Activated CD4-positive, alpha-beta T cell treated with anti-CD3 and anti-CD28 coated beads for 1 hour (primary cell): ENCODE results near the gene GRIK3.
"Not testable (repeated sequence)": the region's sequence is repeated elsewhere in the genome, so short reads cannot be mapped to it uniquely, and the experiment has no call there.

ENCODE experiments used
- DNase-seq: peaks from one replicate; pipeline ENCODE4 v3.0.0-alpha.2; 2020

GRIK3 gene

DNA sequence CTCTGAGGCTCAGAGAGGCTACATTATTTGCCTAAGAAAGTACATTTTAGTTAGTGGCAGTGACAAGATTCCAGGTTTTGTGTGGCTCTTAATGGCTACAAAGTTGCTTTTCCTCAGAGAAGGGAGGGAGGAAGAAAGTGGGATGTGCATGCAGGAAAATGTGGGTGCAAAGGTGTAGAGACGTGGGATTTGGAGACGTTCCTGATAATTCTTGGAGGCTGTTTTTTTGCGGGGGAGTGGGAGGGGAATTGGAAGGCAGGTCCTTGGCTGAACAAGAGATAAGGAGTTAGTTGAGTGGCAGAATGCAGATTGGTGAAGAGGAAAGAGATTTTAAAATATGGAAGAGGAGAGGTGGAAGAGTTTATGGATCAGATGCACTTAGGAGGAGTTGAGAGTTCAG, 258.1 kb downstream of the GRIK3 start:
- DNase-seq, result no peak

- DNase-seq, result no peak
These were observed 258.6 kb downstream of the GRIK3 start for GRCh38 chr1:36775716-36776115.

DNA sequence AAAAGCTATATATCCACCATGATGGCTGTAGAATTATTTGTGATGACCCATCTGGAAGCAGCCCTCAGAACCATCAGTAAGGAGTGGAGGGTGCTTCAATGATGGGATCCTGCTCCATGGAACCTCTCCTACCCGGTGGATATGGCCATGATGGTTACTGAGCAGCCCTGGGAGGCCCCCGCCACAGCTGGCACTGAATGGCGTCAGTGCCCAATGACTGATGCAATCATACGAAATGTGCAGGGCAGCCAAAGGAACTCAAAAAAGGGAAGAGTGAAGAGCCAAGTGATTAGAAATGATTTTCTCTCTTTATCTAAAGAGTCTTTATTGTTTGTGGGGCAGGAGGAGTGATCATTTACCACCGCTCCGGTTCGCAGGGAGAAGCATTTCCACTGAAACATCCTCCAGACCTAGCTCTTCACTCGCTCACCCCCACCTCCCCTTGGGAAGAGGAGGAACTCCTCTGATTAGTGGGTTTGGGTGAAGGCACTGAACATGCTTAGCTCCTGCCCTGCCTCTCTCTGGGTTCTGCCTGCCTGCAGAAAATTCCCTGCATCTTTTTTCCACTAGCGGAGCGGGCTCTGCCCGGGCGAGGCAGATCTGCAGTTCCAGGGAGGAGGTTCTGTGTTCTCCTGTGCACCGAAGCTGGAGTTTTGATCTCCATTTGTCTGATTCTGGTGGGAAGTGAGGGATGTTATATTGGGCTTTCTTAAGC, 260.3 kb downstream of the GRIK3 start:
- DNase-seq, result no peak

- DNase-seq, result no peak
These were observed 261.4 kb downstream of the GRIK3 start for GRCh38 chr1:36772647-36773495.

DNA sequence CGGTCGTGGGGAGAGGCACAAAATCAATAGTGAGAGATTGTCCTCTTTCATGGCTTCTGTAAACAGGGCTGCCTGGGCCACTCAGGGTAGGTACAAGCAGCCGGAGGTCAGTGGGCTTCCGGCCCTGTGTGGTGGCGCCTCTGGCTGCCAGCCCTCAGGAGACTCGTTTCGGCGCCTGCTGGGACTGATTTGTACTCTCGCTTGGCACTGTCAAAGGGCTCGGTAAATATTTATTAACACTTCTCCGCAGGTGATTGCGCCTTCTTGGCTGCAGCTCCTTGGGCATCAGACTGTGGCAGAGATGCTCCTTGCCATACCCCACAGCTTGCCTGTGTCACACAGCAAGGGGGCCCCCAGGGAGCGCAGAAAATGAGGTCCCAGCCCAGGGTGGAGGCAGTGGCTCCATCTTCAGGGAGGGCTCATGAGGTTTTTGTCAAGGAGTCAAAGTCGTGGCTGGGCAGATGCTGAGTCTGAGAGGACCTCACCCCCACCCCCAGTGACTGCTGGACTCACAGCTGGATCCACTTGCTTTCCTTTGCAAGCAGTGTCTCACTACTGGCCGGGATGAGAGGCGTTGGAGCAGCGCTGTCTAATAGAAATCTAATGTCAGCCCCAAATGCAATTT, 262.5 kb downstream of the GRIK3 start:
- no peak for DNase-seq

GRCh38 chr1:36771240-36771639, 263.1 kb downstream of the GRIK3 start:
- no peak for DNase-seq

DNA sequence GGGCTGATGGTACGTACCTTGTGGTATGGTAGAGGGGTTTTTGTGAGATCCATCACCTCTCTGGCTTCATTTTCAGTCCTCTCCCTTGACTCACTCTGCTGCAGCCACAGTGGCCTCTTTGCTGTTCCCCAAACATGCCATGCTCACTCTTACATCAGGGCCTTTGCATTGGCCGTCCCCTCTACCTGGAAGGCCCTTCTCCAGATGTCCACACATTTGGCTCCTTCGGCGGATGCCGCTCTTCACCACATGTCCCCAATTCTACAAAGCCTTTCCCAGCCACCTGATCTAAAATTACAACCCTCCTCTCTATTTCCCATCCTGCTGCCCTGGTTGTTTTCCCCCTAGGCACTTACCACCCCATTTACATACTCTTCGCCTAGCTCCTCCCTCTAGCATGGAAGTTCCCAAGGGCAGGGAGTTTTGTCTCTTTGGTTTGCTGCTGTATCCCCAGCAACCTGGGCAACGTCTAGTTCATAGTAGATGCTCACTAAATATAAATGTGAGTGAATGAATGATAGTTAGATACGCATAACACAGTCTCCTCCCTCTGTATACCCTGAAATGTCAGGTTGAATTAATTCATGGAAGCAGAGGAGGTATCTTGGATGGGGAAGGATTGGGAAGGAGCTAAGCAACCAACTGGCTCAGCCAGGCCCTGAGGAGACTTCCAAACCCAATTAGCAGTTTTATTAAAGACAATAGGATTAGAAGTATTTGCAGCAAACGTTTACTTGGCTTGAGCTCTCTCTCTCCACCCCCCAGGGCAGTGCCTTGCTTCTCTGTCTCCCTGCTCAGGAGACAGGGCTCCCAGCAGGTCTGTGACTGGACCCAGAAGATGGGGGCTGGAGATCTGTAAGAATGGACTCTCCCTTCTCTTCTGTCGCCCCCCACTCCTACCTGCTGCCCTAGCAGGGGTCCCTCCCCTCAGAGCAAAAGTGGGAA, 264.2 kb downstream of the GRIK3 start:
- no peak for DNase-seq

DNA sequence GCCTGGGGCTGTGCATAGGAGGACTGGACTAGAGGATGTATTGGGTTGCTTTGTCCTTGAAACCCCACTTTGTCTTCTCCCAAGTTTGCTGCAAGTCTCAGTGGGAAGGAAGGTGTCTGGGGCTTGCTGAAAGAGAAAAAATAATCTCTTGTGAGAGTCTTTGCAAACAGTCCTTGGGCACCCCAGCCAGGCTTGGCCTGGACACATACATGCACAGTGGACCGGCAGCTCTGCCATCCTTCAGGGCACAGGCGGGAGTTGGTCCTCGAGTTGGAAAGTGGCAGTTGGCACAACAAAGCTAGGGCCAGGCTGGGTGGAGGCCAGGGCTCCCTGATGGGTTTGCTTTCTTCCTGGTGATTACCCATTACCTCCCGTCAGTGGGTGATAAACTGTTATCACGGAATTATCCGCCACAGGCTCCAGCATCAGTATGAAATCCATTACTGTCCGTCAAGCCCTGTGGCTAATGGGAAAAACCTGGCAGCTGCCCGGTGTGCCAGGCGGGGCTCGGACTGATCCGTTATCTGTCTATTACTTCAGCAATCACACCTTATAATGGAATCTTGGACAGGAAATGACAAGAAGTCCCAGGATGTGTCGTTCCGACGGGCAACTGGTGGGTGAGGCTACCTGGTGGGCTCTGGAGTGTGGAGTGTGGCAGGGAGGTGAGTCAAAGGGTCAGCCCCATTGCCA, 265.7 kb downstream of the GRIK3 start:
- DNase-seq, result no peak

DNA sequence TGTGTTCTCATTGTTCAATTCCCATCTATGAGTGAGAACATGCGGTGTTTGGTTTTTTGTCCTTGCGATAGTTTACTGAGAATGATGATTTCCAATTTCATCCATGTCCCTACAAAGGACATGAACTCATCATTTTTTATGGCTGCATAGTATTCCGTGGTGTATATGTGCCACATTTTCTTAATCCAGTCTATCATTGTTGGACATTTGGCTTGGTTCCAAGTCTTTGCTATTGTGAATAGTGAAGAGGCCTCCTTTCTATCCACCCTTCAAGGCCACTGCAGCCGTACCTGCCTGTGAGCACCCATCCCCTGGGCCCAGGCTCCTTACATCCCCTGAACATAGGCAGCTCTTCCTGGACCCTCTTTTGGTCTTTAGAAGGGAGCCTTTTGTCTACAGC, 266.9 kb downstream of the GRIK3 start:
- DNase-seq, result not testable (repeated sequence)

DNA sequence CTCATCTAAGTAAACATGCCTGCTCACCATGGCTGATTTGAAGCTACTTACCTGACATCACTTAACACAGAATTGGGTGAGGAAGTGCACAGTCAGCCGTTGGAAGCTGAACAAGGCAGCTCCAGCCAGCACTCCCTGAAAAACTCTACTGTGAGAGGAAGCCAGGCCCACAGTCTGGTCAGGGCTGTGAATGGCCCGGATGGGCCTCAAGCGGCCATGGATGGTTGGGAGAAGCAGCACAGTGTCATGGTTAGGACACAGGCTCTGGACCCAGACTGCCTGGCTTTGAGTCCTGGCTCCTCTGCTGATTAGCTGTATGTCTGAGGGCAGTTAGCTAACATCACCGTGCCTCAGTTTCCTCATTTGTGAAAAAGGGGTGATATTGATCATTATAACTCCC, 267.8 kb downstream of the GRIK3 start:
- DNase-seq, result no peak

GRCh38 chr1:36765785-36766300, 268.5 kb downstream of the GRIK3 start:
- DNase-seq, result no peak

DNA sequence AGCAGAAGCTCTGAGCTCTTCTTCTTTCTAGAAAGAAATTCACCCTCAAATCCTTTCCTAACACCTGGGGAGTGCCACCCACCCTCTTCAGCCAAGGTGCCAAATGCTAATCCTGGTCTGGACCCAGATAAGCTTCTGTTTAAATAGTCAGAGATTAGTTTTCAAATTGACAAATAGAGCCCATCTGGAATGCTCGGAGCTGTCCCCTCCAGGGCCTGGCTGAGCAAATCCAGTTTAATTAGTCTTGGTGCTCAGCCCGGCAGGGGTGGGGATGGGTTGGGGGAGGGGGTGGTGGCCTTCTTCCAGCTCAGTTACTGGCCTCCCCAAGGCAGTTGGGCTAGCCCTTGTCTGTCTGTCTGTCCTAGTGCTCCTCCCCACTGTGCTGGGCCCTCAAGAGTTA, 269.5 kb downstream of the GRIK3 start:
- no peak for DNase-seq

- no peak for DNase-seq
These were observed 270.5 kb downstream of the GRIK3 start for GRCh38 chr1:36763771-36764170.

GRCh38 chr1:36762174-36762573, 272.1 kb downstream of the GRIK3 start:
- no peak for DNase-seq

DNA sequence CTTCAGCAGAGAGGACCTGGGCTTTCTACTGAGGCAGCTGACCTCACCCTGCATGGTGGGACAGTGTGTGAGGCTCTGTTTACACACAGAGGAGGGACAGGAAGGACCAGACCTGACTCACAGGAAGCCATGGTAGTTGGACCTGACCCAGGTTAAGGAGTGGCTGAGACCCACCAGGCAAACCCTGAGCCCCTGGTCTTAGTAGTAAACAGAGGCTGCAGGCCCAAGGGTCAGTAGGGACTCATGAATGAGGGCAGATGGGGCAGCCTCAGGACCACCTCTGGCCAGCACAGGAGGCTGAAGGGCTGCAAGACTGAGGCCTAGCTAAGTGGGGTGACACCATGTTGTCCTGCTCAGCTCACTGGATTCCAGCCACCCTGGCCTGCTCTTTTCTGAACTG, 273.2 kb downstream of the GRIK3 start:
- no peak for DNase-seq

DNA sequence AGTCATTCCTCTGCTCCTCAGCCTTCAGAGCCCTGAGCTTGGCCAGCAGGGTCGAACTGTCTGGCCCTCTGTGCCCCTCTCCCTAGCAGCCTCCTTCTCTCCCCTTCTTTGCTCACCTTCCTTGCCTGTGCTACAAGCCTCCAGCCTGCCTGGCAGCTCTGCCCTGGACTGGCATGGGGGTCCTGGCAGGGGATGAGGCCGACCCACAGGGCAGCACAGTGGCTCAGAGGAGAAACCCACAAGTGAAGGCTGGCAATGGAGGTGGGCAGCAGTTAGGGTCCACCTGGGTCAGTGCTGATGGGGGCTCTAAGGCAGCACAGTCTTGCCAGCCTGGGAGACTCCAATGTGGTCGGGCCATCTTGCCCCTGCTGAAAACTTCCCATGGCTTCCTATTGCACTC, 274.2 kb downstream of the GRIK3 start:
- no peak for DNase-seq

- no peak for DNase-seq
These were observed 275.0 kb downstream of the GRIK3 start for GRCh38 chr1:36759355-36759754.

GRCh38 chr1:36755303-36756230, 278.7 kb downstream of the GRIK3 start:
- DNase-seq, result no peak

DNA sequence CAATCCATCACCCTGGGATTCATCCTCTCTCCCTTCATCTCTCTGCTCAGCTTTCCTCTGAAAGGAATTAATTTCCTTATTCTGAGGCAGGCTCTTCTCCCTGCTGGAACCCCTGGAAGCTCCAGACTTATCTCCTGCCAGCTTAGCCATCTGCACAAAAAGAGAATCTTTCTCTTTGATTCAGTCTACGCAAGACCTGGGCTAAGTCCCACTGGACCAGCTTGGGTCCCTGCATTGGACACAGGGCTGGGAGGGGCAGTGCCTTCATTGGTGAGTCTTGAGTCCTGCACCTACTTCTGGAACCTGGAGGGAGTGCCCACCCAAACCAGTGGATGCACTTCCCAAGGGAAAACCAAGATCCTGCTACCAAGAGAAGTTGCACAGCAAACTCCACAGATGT, 279.9 kb downstream of the GRIK3 start:
- DNase-seq, result no peak

DNA sequence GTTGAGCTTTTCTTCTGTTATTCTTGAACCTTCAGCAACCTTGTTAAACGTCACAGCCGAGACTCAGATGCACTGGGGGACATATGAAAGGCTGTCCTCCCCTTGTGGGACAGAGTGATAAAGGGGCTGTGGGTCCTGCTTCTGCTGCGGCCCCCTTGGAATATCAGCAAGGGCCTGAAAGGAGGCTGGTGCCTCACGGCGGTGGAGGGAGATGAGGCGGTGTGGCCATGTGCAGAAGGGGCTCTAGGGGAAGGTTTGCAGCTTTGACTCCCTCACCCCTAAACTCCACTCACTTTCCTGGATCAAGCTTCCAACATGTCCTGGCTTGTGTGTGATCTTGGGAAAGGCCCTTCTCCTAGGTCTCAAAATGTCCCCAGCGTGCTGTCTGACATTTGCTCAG, 280.9 kb downstream of the GRIK3 start:
- no peak for DNase-seq

DNA sequence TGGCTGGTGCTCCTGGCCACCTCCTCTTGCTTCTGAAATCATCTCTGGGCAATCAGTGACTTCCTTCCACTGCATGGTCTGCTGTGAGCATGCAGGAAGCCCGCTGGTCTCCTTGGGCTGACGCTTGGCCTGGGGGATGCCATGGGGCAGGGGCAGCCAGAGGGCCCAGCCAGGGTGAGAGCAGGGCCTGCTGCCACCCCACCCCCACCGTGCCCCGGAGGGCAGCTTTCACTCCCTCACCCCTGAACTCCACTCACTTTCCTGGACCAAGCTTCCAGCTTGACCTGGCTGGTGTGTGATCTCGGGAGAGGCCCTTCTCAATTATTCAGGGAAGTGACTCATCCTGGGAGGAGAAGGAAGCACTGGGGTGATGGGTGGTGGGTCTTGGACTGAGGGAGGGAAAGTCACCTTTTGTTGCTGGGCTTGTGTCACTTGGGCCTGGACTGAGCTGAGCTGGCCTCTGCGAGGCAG, 281.4 kb downstream of the GRIK3 start:
- DNase-seq, result no peak
